B cell (primary cell): Measurements from ENCODE around the gene KATNAL1.

ENCODE experiments used
- CTCF ChIP-seq: fragments of 200-600 bp; IDR thresholded peaks from one replicate; pipeline ENCODE4 v1.8.0; 2022; ENCODE audit warnings: antibody characterized with exemption, mild to moderate bottlenecking
- EZH2 ChIP-seq: IDR thresholded peaks from 2 replicates; pipeline ENCODE4 v1.6.1; 2012; ENCODE audit warnings: borderline replicate concordance, low read depth, mild to moderate bottlenecking, moderate library complexity, low read length; ENCODE audit not compliant: insufficient read depth, poor library complexity, severe bottlenecking

DNA sequence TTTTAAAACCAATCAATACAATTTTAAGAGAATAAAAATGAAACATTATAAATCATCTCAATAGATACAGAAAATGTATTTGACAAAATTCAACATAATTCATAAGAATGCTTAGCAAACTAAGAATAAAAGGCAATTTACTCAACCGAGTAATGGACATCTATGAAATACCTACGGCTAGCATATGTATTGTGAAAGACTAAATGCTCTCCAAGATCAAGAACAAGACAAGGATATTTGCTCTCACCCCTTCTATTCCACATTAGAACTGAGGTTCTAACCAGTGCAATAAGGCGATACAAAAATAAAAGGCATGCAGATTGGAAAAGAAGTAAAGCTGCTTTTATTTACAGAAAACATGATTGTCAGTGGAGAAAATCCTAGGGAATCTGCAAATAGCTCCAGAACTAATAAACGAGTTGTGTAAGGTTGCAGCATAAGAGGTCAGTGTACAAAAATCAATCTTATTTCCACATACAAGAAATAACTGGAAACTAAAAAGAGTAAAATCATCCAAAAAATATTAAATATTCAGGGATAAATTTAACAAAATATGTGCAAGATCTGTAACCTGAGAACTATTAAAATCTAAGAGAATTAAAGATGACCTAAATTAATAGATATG lies 16.4 kb downstream of the KATNAL1 start:
- TF ChIP-seq CTCF: no peak
- TF ChIP-seq EZH2: no peak
